Vagina (tissue), 2 donors: ENCODE data around the gene IMP3.

ENCODE experiments used
- POLR2A ChIP-seq, 2 donors: fragments of 450-650 bp; IDR thresholded peaks; one replicate each; pipeline ENCODE4 v1.6.1; 2017; ENCODE audit warnings: antibody characterized with exemption in 2 of 2, mild to moderate bottlenecking in 2 of 2, moderate library complexity in 2 of 2
- TF ChIP-seq, protein P1 (sequence below), 3 experiments: fragments of 450-650 bp in 2 of 3; fragments of 200-600 bp in 1 of 3; sonication (generic) in 1 of 3; IDR thresholded peaks; one replicate each; pipeline ENCODE4 v1.5.1; 2017 to 2019; ENCODE audit warnings: antibody characterized with exemption in 3 of 3, mild to moderate bottlenecking in 2 of 3, moderate library complexity in 2 of 3

GRCh38 chr15:75596703-75597345 is 43.2 kb downstream of the IMP3 start:
- TF ChIP-seq, protein P1, sequence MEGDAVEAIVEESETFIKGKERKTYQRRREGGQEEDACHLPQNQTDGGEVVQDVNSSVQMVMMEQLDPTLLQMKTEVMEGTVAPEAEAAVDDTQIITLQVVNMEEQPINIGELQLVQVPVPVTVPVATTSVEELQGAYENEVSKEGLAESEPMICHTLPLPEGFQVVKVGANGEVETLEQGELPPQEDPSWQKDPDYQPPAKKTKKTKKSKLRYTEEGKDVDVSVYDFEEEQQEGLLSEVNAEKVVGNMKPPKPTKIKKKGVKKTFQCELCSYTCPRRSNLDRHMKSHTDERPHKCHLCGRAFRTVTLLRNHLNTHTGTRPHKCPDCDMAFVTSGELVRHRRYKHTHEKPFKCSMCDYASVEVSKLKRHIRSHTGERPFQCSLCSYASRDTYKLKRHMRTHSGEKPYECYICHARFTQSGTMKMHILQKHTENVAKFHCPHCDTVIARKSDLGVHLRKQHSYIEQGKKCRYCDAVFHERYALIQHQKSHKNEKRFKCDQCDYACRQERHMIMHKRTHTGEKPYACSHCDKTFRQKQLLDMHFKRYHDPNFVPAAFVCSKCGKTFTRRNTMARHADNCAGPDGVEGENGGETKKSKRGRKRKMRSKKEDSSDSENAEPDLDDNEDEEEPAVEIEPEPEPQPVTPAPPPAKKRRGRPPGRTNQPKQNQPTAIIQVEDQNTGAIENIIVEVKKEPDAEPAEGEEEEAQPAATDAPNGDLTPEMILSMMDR (IDR thresholded peaks at IDR 0.05) = no peak
- TF ChIP-seq POLR2A (IDR thresholded peaks at IDR 0.05) = no peak
